ENCODE results near the gene MIB1.

MIB1 gene

DNA sequence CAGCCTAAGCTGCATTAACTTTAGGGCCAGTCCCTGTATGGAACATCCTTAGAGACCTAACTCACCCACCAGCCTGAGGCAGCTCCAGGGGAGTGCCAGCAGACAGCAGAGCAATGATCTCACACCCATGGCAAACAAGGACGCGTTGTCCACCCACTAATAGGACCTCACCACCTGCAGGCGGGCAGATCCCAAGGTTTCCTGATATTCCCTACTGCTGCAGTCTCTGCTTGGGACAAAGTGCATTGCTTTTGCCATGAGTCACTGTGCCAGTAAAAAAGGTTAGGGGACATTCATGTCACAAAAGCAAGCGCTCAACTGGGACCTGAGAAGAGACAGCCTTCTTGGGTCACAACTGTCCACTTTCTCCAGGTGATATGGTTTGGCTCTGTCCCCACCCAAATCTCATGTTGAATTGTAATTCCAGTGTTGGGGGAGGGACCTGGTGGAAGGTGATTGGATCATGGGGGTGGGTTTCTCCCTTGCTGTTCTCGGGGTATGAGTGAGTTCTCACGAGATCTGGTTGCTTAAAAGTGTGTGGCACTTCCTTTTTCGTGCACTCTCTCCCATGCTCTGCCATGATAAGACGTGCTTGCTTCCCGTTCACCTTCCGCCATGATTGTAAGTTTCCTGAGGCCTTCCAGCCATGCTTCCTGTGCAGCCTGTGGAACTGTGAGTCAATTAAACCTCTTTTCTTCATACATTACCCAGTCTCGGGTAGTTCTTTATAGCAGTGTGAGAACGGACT, 160.2 kb downstream of the MIB1 start:
- DNase-seq, result no peak

DNA sequence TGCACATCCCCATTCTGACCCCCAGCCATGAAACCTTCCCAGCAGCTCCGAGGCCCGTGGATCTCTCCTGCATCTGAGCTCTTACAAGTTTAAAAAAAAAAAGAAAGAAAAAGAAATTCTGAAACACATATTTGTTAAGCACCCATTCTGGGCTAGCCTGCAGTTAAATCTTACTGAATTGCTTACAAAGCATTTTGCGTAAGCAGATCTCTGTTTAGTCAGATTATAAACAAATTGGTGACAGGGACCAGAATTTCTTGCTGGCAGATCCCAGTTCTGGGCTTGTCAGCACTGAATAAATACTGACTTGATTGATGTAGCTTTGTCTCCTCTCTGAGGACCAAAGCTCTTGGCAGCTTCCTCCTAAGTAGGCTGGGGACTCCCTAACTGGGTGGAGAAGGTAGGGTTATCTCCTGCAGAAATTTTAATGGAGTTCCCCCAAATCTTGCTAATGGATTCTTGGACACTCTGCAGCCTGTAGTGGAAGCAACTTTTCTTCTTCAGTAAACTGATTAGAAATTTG, 160.9 kb downstream of the MIB1 start:
- DNase-seq, result no peak

DNA sequence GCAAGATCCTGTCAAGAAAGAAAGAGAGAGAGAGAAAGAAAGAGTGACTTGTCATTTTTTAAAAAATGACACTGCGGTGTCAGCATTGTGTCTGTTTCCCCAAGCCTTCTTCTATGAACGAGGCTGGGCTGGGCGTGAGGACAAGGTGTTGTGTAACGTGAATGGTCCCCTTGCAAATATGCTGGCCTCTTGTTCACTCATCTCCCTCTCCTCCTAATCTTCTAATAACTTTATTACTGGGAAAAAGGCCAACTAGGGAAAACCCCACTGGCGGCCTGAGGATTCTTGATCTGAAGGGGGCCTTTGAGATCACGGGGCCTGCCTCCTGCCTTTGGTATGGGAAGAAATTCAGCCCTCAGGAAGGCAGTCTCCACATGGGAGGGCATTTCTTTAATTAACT, 163.1 kb downstream of the MIB1 start:
- no peak for DNase-seq

DNA sequence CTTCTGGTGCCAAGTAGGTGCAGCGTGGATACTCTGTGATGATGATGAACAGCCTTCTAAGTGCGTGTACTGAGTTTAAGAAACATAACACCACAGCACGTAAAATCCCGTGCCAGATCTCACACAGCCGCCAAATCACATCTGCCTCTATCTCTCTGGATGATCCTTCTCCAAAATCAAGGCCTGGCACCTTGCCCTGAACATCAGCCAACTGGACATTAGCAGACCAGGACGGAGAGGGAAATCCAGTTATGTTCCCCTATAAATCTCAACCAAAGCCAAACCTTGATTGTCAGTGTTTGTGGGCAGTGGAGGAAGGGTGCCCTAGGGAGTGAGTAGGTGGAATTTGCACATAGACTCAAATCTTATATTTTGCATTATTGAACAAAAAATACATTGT, 164.3 kb downstream of the MIB1 start:
- DNase-seq, result no peak

DNA sequence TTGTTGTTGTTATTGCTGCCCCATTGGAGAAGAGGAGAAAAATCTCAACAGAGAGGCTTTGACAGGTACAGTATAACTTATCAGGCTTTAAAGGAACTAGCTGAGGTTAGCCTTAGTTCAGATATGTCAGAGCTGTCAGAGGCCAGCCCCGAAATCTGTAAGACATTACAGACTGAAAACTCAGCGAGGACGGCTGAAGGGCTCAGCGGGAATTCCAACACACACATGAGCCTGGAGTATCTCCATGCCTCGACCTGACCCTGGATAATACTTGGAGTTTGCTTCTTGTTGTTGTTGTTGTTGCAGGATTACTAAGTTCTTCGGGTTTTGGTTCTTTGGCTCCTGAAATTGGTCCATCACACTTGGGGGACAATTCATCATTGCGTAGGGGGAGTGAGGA, 166.9 kb downstream of the MIB1 start:
- DNase-seq, result no peak

DNA sequence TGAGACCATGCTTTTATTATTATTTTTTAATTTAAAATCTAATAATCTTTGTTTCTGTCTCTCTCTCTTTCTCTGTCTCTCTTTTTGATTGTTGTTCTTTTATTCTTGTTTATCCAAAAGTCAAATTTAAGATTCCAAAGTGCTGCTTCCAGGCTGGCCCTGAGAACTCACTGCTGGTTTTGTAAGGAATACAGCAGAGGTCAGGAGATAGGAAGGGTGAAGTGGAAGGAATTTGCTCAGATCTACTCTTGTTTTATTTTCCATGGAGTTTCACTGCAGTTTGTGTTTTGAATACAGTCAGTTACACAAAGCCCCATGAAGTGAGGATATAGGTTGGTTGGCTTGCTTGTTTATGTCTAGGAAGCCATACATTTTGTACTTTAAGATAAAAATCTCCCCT, 168.1 kb downstream of the MIB1 start:
- DNase-seq, result no peak

DNA sequence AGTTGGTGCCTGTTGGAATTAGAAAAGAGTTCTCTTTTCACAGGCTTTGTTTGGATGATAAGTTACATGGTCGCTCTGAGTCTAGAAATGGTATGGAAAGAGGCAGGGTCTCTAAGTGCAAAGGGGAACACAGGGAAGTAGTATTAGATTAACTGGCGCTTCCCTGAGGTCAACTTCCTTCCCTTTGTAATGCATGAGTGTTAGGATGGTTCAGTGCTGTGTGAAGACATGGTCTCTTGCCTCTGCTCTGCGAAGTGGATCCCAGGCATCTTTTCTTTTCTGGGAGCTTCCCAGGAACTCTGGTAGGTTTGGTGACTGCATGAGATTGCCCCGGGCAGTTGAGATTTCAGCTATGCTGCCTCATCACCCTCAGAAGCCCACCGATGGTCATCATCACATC, 170.3 kb downstream of the MIB1 start:
- no peak for DNase-seq

DNA sequence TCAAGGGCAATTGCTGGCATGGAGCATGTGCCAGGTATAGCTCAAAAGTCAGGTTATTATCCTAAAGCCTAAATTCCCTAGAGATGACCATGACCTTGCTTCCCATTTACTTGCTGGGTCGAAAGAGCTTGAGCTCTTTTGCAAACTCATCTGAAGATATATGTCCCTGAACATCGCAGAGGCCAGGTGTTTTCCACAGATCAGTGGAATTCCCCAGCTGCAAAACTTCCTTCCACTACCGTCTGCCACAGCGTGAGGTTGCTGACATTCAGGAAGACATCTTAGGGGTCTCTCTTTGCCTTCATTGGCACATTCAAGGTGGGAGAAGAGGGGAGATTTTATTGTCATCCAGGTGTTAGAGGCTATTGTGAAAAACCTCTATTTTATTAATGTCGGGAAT, 171.0 kb downstream of the MIB1 start:
- no peak for DNase-seq

DNA sequence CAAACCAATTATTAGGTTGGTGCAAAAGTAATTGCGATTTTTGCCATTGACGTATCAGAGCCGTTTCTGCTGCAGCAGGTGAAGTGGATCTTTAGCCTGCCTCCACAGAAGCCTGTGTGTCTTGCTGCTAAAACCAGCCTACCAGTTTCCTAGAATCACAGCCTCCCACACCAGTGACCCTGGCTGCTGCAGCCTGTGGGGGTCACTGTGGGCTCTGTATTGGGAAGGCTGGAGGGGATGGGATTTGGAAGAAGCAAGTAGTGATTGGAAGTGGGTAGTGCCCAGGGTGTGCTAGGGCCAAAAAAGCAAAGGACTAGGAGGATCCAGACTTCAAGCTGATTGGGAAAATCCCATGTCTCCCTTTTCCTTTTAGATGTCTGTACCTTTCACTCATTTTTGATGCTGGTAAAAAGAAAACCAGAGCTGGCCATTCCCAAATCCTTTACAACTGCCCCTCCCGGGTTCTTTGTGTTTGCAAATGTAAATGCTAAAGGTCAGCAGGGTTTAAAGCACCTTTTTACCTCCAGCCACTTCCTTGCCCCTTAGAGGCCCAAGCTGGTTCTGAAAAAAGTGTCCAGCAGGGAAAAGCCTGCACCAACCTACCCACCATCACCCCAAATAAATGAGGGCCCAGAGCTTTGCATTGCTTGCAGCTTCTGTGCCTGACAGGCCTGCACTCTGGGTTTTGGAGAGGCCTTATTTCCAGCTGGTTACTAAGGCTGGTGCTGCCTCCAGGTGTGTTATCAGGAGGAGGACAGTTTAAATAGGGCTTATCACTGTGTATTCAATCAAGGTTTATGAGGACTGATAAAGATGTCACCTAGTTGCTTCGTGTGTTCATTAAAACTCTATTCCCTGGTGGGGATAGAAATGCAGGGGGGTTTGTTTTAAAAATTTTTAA, 172.0 kb downstream of the MIB1 start:
- DNase-seq, result no peak

DNA sequence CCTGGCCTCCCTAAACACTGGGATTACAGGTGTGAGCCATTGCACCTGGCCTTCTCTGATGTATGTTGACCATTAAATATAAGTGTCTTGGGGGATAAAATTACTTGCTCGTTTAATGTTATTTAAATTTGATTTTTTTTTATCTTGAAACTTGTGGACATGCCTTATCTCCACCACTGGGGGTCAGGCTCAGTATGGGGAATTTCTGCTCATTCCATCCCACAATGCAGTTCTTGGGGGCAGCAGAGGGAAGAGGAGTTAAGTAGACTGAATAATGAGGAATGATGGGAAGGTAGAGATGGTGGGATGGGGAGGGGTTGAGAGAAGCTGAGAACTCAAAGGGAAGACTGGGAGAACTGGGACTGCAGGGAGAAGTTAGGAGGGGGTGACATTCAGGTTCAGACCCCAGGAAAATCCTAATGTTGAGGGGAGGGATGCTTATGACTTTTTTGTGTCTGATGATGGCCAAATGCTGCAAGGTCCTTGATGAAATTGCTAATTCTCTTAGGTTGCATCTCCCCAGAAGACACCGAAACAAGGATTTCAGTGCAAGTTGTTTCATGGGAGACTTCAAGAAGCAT, 174.2 kb downstream of the MIB1 start:
- DNase-seq, result peak; percentile 57

DNA sequence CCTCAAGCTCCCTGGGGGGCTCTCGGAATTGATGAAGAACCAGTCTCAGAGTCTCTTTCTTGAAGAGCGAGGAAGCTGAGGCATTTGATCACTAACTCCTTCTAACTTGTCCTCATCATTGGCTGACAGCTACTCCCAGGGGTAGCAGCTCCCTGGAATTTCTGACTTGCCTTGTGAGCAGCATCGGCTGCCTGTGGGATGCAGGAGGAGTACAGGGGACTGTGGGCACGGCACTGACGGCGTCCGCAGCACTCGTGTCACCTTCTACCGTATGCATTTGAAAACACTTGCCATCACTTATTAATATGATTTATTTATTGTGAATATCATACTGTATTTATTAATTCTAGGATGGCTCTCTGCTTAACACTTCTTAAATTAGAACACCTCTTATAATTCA, 175.0 kb downstream of the MIB1 start:
- no peak for DNase-seq

DNA sequence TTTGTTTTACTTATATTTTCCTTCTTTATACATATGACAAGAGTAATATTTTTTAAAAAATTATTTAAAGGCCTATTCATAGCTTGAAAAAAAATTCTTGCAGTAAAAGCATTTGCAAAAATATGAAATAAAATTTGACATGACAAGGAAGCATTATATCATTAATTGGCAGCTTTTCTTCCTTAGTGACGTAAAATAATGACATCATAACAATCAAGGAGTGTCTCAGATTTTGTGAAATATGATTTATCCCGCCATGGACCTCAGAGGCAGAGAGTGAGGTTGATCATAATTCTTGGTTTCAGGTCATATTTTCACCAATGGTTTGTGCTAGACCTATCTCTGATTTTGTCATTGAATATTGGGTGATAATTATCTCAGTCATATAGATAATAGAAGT, 176.0 kb downstream of the MIB1 start:
- DNase-seq, result no peak

DNA sequence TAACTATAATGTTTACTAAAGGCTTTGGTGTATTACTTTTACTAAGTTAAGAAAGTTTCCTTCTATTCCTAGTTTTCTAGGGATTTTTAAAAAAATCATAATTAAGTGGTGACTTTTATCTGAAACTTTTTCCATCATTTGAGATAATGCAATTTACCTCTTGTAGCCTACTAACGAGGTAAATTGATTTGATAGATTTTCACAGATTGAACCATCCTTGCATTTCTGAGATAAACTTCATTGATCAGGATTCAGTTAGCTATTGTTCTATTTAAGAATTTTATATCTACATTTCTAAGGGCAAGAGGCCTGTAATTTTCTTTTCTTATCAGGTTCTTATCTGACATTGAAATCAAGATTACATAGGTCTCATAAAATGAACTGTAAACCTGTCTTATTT, 178.1 kb downstream of the MIB1 start:
- DNase-seq, result no peak

All from hematopoietic multipotent progenitor cell treated with erythropoietin and hydrocortisone succinate and interleukin-3 and kit ligand, for 4 days (in vitro differentiated cells).